HEK293 (cell line): ENCODE results near the gene ENAH.

Experiments used
- KLF1 ChIP-seq: fragments of 450-650 bp; formaldehyde crosslinking; IDR thresholded peaks from 2 replicates; pipeline ENCODE4 v1.5.1; 2016; ENCODE audit warnings: missing biosample characterization, missing genetic modification characterization
- PATZ1 ChIP-seq: fragments of 450-650 bp; formaldehyde crosslinking; IDR thresholded peaks from 2 replicates; pipeline ENCODE4 v1.5.1; 2016; ENCODE audit warnings: missing biosample characterization, missing genetic modification characterization
- ZNF239 ChIP-seq: fragments of 450-650 bp; formaldehyde crosslinking; IDR thresholded peaks from 2 replicates; pipeline ENCODE4 v1.5.1; 2016; ENCODE audit warnings: missing biosample characterization, missing genetic modification characterization
- ZNF48 ChIP-seq: fragments of 450-650 bp; formaldehyde crosslinking; IDR thresholded peaks from 2 replicates; pipeline ENCODE4 v1.5.1; 2016; ENCODE audit warnings: missing biosample characterization, missing genetic modification characterization
- ZNF530 ChIP-seq: fragments of 450-650 bp; formaldehyde crosslinking; IDR thresholded peaks from 2 replicates; pipeline ENCODE4 v1.5.1; 2016; ENCODE audit warnings: low read depth, missing biosample characterization, missing genetic modification characterization
- ZNF555 ChIP-seq: fragments of 450-650 bp; formaldehyde crosslinking; conservative IDR thresholded peaks from 2 replicates; pipeline ENCODE4 v1.5.1; 2017; ENCODE audit warnings: missing biosample characterization, mild to moderate bottlenecking, missing genetic modification characterization, inconsistent platforms
- ZNF792 ChIP-seq: fragments of 450-650 bp; formaldehyde crosslinking; IDR thresholded peaks from 2 replicates; pipeline ENCODE4 v1.5.1; 2016; ENCODE audit warnings: missing biosample characterization, missing genetic modification characterization
- TF ChIP-seq, protein P1 (sequence below): fragments of 450-650 bp; formaldehyde crosslinking; IDR thresholded peaks from 2 replicates; pipeline ENCODE4 v1.5.1; 2016; ENCODE audit warnings: missing biosample characterization, missing genetic modification characterization

- no peak for TF ChIP-seq ZNF792
- TF ChIP-seq, protein P1, sequence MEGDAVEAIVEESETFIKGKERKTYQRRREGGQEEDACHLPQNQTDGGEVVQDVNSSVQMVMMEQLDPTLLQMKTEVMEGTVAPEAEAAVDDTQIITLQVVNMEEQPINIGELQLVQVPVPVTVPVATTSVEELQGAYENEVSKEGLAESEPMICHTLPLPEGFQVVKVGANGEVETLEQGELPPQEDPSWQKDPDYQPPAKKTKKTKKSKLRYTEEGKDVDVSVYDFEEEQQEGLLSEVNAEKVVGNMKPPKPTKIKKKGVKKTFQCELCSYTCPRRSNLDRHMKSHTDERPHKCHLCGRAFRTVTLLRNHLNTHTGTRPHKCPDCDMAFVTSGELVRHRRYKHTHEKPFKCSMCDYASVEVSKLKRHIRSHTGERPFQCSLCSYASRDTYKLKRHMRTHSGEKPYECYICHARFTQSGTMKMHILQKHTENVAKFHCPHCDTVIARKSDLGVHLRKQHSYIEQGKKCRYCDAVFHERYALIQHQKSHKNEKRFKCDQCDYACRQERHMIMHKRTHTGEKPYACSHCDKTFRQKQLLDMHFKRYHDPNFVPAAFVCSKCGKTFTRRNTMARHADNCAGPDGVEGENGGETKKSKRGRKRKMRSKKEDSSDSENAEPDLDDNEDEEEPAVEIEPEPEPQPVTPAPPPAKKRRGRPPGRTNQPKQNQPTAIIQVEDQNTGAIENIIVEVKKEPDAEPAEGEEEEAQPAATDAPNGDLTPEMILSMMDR (tag by site-specific recombination), result no peak
- no peak for TF ChIP-seq PATZ1 (tag by site-specific recombination)
- no peak for TF ChIP-seq ZNF48 (tag by site-specific recombination)
- TF ChIP-seq ZNF239 (tag by site-specific recombination), result no peak
- no peak for TF ChIP-seq KLF1
- no peak for TF ChIP-seq ZNF530 (tag by site-specific recombination)
- no peak for TF ChIP-seq ZNF555 (tag by site-specific recombination)
Observed at GRCh38 chr1:225688345-225688744, 35.4 kb upstream of the ENAH start.
